Stimulated activated CD8-positive, alpha-beta memory T cell treated with anti-CD3 and anti-CD28 coated beads, Interleukin-12 subunit alpha, Interleukin-12 subunit beta, amount 100 ng/mL, for 1 hour (primary cell): ENCODE data around the gene NLRP1.
"Not testable (repeated sequence)": the region's sequence is repeated elsewhere in the genome, so short reads cannot be mapped to it uniquely, and the experiment has no call there.

Experiments used
- DNase-seq: peaks from one replicate; pipeline ENCODE4 v3.0.0-alpha.2; 2020; ENCODE audit warnings: low read depth

NLRP1 gene

DNA sequence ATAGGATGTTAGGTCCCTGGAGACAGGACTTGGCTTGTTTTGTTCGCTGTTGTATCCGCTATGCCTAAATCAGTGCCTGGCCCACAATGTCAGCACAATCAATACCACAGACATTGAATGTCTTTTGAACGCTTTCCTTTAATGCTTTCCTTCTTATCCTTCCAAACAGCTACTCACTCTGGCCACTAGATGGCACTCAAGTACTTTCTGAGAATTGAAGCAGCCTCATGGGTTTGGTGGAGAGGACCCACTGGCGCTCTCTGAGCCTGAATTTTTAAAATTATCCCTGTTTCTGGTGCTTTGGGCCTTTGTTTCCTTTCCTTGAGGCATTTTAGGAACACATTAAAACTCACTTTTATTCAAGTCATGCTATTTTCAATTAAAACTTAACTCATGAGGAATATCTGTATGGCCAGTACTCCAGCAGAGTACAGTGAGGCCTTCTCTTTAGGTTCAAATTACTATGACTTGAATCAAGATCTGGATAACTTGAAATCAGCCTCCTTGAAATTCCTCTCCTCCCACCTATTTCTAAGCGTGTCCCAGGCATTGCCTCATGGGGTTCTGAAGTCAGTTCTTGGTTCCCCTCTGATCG lies 3.2 kb upstream of the NLRP1 start:
- peak; percentile 32 for DNase-seq

DNA sequence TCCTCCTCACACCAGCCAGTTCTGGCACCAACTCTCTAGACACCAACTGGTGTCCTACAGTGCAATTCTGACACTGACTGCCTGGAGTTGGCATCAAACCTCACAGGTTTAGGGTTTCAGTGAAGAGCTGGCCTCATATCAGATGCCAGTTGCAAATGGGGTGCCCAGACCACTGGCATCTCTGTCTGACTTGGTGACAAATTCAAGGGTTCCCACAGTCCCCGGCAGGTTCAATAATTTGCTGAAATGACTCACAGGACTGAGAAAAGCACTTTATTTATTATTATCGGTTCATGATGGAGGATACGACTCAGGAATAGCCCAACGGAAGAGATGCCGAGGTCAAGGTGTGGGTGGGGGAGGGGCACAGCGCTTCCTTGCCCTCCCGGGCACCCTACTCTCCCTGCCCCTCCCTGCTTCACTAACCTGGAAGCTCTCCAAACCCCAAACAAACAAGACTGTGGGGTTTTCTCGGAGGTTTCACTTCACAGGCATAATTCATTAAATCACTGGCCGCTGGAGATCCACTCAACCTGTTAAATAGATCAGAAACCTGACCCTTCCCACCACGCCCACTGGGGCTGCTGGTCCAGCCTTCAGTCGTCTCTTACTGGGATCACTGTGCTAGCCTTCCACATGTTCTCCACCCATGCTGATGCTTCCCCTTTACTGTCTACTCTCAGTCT lies 1.7 kb upstream of the NLRP1 start:
- no peak for DNase-seq

DNA sequence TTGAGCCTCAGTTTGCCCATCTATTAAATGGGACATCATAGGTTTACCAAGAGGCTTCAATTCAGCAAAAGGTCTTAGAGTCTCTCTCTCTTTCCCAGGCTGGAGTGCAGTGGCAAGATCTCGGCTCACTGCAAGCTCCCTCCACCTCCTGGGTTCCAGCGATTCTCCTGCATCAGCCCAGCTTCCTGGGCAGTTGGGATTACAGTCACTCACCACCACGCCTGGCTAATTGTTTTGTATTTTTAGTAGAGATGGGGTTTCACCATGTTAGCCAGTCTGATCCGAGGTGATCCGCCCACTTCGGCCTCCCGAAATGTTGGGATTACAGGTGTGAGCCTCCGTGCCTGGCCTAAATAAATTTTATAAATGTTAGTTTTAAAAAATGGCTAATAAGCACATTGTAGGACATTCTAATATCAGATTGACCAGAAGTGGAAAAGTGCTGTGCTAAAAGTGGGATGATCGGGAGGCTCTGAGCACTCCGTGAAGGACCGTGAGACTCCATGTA lies 1.0 kb upstream of the NLRP1 start:
- no peak for DNase-seq

DNA sequence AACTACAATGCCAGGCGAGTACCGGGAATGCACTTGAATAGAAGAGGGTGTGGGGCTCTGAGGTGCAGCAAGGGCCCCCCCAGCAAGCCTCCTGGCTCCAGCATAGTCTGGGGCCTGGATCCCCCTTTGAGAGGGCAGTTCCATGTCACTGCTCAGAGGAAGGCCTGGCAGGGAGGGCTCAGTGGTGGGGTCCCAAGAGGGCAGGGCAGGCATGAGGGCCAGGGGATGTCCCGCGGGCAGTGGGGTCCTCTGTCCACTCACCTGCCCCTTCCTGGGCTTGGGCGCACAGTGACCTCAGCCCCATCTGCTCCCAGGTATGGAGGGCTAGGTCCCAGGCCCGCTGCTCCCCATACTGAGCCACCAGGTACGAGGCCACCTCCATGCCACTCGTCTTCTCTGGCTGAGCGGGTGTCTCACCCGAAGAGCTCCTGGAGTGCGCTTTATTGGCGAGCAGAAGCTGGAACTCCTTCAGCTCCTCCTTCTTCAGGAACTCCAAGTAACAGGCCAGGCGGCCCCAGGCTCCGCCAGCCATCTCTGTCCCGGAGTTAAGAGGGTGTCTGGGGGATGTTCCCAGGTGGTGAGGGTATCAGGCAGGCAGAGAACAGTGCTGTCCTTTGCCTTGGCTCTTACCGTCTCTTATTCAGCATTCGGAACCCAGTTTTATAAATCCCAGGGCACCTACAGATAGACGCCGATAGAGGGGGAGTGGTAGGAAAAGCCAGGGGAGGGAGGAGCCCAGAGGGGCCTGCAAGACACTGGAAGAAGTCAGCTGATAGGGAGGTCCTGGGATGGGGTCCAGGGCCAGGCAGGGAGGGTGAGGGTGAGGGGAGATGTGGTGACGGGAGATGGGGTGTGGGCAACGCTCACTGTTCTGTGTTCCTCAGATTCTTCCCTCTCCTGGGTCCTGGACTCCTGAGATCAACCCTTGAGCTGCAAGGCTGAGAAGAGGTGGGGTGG lies 605 bp downstream of the NLRP1 start:
- DNase-seq, result no peak

DNA sequence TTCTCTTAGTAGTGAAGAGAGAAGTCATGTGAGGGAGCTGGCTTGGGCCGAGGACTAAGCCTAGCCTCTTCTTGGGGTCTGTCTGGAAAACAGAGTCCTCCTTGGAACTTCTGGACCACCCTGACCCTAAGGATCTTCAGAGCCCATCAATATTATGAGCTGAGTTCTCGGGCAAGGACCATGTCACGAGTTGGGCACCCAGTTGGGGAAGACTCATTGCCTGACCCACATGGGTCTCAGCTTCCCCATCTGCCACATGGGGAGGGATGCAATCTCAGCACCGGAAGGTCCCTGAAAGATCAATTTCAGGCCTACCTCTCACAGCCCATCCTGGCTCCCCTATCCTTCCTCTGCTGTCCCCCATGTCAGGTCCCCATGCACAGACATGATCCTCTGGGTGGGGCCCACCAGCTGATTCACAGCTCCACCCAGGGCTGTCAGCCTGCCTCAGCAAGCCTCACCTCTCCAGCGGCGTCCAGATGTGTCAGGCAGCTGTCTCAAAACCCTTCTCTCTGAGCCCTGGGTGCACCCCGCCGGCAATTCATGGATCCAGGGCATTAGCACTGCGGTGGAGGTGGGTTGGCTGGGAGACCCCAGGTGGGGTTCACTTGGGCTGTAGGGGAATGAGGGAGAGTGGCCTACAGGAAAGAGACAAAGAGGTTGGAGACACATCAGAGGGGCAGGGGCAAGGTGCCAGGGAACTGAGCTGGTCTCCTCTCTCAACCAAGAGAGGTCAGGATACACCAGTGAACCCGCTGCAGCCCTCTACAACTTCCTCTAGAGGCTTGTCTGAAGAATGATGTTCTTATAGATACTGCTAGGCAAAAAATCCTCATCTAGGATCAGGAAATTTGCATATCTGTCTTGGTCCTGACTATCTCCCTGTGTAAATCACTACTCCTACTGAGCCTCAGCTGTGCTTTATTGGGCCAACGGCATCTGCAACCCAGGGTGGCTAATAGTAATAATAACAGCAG lies 1.8 kb downstream of the NLRP1 start:
- no peak for DNase-seq

DNA sequence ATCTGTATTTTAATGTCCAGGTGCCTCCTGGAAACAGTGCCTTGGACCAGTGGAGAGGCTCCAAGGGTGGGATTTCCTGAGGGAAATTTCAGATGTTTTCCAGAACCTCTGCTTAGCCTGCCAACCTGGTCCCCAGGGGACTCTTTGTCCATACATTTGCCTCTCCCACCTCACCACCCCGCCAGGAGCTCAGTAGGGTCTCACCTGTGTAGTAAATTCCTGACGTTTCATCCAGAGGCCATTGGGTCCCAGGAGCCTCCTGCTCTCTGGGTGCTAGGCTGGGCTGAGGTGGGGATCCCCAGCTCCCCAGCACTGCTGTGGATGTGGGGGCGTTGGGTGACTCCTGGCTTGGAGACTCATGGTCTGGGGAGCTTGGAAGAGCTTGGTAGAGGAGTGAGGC lies 2.7 kb downstream of the NLRP1 start:
- DNase-seq, result no peak

DNA sequence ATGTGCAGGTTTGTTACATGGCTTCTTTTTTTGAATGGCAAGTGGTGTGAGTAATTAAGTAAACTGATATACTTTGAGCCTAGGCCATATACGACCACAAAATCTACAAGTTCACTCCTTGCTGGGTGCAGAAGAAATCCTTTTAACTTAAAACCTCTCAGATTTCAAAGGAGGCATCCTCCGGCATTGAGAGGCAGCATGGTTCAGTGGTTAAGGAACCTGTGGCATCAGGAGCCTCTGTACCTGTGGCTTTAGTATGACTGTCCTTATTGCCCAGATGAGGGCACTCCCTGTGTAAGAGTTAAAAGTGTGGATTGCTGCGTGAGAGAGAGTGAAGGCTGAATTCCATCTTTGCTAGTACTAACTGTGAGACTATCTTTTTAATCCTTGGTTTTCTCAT lies 3.3 kb downstream of the NLRP1 start:
- no peak for DNase-seq

DNA sequence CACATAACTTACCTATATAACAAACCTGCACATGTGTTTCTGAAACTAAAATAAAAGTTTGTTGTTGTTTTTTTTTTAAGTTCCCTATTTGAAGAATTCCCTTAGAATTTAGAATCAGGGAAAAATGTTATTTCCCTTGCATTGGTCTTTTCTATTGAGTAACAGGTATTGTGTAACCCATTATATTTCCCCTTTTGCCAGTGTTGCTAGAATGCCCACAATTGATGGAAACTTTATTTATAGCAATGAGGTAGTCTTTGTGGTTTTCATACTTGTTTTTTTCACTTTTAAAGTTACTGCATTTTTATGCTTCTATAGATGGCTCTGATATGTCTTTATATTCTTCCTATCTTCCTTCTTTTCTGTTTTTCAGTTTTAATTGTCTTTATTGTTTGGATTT lies 3.9 kb downstream of the NLRP1 start:
- DNase-seq, result no peak

DNA sequence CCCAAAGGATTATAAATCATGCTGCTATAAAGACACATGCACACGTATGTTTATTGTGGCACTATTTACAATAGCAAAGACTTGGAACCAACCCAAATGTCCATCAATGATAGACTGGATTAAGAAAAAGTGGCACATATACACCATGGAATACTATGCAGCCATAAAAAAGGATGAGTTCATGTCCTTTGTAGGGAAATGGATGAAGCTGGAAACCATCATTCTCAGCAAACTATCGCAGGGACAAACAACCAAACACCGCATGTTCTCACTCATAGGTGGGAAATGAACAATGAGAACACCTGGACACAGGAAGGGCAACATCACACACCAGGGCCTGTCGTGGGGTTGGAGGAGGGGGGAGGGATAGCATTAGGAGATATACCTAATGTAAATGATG lies 5.5 kb downstream of the NLRP1 start:
- not testable (repeated sequence) for DNase-seq

DNA sequence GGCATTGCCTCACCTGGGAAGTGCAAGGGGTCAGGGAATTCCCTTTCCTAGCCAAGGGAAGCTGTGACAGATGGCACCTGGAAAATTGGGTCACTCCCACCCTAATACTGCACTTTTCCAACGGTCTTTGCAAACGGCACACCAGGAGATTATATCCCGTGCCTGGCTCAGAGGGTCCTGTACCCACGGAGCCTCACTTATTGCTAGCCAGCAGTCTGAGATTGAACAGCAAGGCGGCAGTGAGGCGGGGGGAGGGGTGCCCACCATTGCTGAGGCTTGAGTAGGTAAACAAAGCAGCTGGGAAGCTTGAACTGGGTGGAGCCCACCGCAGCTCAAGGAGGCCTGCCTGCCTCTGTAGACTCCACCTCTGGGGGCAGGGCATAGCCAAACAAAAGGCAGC lies 11.3 kb downstream of the NLRP1 start:
- not testable (repeated sequence) for DNase-seq

DNA sequence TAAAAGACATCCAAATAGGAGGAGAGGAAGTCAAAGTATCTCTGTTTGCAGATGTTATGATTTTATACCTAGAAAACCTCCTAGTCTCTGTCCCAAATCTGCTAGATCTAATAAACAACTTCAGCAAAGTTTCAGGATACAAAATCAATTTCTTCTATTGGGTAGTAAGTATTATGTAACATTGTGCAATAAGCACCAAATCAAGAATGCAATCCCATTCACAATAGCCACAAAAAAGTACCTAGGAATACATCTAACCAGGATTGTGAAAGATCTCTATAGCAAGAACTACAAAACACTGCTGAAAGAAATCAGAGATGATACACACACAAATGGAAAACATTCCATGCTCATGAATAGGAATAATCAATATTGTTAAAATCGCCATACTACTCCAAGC lies 13.0 kb downstream of the NLRP1 start:
- DNase-seq, result no peak

DNA sequence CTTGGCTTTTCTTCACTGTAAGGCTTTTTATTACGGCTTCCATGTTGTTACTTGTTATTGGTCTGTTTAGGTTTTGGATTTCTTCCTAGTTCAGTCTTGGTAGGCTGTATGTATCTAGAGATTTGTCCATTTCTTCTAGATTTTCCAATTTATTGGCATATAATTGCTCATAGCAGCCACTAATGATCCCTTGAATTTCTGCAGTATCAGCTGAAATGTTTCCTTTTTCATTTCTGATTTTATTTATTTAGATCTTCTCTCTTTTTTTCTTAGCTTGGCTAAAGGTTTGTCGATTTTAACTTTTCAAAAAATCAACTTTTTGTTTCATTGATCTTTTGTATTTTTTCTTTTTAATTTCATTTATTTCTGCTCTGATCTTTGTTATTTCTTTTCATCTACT lies 18.5 kb downstream of the NLRP1 start:
- no peak for DNase-seq

DNA sequence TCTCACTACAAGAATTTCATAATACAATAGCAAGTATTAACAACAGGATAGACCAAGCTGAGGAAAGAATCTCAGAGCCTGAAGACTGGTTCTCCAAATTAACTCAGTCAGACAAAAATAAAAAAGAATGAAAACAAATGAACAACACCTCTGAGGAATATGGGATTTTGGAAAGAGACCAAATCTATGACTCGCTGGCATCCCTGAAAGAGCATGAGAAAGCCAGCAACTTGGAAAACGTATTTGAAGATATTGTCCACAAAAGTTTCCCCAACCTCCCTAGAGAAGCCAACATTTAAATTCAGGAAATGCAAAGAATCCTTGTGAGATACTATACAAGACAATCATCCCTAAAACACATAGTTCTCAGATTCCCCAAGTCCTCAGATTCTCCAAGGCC lies 20.9 kb downstream of the NLRP1 start:
- DNase-seq, result no peak

DNA sequence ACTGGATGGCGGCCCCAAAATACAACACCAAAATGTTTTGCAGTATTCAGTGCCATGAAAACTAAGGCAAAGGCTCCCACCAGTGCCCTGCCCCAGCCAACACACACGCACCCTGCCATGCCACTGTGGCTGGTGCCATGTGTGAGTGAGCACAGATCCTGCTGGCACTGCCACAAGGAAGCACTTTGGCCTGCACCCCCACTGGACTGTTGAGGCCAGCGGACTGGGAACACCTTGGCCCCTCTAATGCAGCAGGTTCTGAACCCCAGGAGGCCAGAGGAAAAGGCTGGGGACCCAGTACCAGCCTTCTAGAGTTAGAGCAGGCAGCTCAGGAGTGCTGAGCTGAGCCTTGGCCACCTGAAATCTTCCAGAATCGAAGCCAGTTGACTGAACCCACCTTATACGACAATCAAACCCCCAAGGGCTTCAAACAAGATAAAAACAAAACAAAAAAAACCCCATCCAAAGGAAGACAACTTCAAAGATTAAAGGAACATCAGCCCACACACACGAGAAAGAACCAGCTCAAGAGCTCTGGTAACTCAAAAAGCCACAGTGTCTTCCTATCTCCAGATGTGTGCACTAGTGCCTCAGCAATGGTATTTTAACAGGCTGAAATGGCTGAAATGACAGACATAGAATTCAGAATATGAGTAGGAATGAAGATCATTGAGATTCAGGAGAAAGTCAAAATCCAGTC lies 21.5 kb downstream of the NLRP1 start:
- no peak for DNase-seq

DNA sequence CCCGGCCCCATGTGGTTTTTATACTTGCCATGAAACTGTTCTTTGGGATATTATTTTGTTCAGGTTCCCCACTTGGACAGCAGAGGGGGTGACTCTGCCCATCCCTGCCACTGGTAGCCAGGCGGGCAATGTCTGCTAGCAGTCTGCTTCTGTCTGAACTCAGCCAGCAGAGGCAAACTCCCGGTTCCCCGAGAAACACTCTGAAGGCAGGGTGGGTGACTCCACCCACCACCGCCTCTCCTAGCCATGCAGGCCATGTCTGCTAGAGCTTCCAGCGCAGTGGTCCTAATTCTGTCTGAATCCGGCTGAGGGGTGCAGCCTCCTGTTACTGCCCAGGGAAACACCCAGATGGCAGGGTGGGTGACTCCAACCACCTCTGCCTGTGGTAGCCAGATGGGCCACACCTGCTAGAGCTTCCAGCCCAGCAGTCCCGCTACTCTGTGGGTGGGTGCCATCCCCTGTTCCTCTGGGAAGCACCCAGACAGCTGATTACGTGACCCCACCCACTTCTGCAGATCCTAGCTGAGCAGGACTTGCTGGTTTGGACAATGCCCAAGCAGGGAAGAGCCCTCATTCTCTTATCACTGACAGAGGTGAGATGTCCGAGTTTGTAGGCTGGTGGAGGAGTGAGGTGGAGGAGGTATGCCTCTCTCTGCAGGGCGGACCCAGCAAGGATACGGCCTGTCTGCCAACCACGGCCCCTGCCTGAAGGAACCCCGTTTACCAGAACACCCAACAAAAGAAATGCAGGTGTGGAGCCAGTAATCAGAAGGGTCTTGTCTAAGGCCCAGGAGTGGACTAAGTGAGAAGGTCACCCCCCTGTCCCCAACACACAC lies 22.4 kb downstream of the NLRP1 start:
- no peak for DNase-seq

DNA sequence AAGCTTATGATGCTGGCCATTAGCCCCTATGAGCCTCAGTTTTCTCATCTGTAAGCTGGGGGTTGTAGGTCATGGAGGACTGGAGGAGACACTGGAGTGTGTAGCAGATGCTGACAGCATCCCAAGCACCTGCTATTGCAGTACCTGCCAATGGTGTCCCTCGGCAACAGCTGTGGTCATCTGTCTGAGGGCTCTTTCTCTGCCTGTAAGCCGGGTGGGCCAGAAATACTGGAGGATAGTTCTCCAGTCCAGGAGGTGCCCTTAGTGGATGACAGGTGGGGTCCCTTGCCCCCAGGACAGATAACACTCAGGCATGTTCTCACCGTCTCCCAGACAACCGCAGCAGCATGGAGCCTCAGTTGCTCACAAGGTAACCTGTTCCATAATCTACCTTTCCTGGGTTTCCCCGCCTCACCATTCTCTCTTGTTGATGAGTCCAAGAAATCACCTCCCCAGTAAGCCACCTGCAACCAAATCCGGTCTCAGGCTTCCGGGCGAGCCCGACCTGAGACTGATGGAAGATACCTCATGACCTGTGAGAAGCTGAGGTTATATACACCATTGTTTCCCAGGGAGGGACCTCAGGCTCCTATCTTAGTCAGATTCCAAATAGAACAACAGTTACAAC lies 23.8 kb downstream of the NLRP1 start:
- DNase-seq, result no peak

DNA sequence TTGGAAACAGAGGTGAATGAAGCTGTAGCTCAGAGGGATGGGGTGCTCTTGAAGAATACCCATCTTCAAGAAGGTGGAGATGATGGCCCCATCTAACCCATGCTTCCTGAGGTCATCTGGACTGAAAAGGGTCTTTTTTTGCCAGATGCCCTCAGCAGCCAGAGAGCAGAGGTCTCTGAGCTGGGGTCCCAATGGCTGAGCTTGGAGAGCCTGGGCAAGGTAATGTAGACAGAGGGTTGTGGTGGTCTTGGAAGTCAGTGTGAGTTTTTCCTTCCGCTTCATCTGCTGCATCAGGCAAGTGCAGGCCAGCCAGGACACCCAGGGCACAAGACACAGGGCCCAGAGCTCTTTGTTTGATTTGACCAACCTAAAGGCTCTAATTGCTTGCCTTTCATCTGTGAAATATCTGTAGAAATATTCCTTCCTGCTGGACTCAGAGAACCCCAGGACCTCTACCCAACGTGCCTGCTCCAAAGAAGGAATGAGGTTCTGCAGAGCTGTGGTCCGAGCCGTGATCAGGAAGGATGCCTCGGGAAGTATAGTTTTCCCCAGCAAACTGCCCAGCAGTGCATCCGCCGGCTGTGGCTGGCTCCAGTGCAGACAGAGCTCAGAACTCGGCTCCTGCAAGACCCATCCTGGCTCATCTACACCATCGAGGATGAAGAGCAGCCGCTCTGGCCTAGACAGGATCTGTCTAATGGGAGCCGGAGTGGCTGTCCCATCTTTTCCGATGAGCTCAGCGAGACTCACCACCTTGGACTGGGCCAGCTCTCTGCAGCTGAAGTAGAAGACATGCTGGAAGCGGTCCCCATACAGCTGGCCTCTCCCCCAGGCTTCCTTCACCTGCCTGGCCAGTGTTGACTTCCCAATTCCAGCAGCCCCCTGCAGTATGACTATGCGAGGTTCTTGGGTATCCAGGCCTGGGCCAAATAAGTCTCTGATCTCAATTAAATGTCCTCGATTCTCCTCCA lies 25.2 kb downstream of the NLRP1 start:
- DNase-seq, result no peak

DNA sequence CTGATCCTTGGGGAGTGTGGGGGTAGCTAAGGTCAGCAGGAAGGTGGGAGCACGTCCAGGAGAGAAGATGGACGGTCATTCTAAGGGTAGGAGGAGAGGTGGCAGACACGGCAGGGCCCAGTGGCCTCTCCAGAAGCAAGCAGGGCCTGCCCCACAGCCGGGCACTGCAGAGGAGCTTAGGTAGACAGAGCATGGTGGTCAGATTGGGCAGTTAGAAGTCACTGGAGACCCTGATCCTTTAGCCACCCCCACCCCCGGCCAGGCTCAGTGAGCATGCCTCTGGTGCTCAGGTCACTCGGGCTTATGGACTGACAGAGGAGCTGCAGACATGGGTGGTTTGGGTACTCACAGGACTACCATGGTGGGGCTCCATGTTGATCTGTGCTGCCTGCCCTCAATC lies 26.3 kb downstream of the NLRP1 start:
- DNase-seq, result no peak
